IMR-90 (cell line): ENCODE results near the gene KRTAP12-1. TPM values are rescaled to one million over a fixed set of nuclear protein-coding genes. Genes with fewer than 3 reads are reported as not detected.

Source experiments
- ATAC-seq: fragments of 200-7000 bp; cut with Tn5 transposase; 2 replicates; pipeline ENCODE4 v1.9.1; 2020; ENCODE audit warnings: low read depth, mild to moderate bottlenecking, moderate library complexity
- BruUV-seq: library from RNA; stranded (reverse); fragments of 400-500 nt; replicated peaks from 2 replicates; lab custom pipeline; 2021; lab: Mats Ljungman, UMichigan
- CTCF ChIA-PET: fragments of 300-600 bp; formaldehyde crosslinking; extraction: SDS; loops from one replicate; lab custom pipeline; 2021; ENCODE audit warnings: antibody characterized with exemption; lab: Yijun Ruan, JAX
- POLR2A ChIA-PET: fragments of 300-600 bp; sonication (Branson Sonifier 250); formaldehyde crosslinking; loops from one replicate; lab custom pipeline; 2022; ENCODE audit warnings: antibody characterized with exemption; ENCODE audit not compliant: unreplicated experiment; lab: Charles Lee
- DNase-seq: peaks from one replicate; pipeline ENCODE4 v3.0.0; 2013
- H2AFZ ChIP-seq: replicated peaks from 2 replicates; pipeline ENCODE3; 2013; ENCODE audit warnings: low read length, mild to moderate bottlenecking; ENCODE audit not compliant: poor library complexity
- H2AK5ac ChIP-seq: 2 replicates; pipeline ENCODE4 v1.6.1; 2013; ENCODE audit warnings: low read depth, low read length, inconsistent platforms
- H2AK9ac ChIP-seq: replicated peaks from 2 replicates; pipeline ENCODE3; 2013; ENCODE audit warnings: mild to moderate bottlenecking, low read depth, low read length, moderate library complexity; ENCODE audit not compliant: poor library complexity
- H2BK120ac ChIP-seq: 2 replicates; pipeline ENCODE4 v1.6.1; 2013; ENCODE audit warnings: low read depth, low read length, inconsistent platforms
- H2BK15ac ChIP-seq: 3 replicates; pipeline ENCODE4 v1.6.1; 2013; ENCODE audit warnings: low read depth, low read length, inconsistent platforms
- H2BK20ac ChIP-seq: 2 replicates; pipeline ENCODE4 v1.6.1; 2013; ENCODE audit warnings: low read depth, mild to moderate bottlenecking, inconsistent platforms, low read length, moderate library complexity
- H2BK5ac ChIP-seq: 2 replicates; pipeline ENCODE4 v1.6.1; 2013; ENCODE audit warnings: mild to moderate bottlenecking, low read depth, low read length, inconsistent platforms; ENCODE audit not compliant: poor library complexity, severe bottlenecking
- H3K14ac ChIP-seq: replicated peaks from 2 replicates; pipeline ENCODE4 v1.6.1; 2013; ENCODE audit warnings: low read depth, low read length, inconsistent platforms
- H3K18ac ChIP-seq: 2 replicates; pipeline ENCODE4 v1.6.1; 2013; ENCODE audit warnings: low read depth, low read length, control low read depth
- H3K23ac ChIP-seq: 2 replicates; pipeline ENCODE4 v1.6.1; 2013; ENCODE audit warnings: low read depth, low read length, inconsistent platforms
- H3K27ac ChIP-seq: 2 replicates; pipeline ENCODE4 v1.5.1; 2013; ENCODE audit warnings: mild to moderate bottlenecking, control low read depth, low read length; ENCODE audit not compliant: insufficient read depth
- H3K27me3 ChIP-seq: 2 replicates; pipeline ENCODE4 v1.6.1; 2013; ENCODE audit warnings: low read length; ENCODE audit not compliant: control insufficient read depth, insufficient read depth
- H3K36me3 ChIP-seq: 2 replicates; pipeline ENCODE4 v1.6.1; 2013; ENCODE audit warnings: low read length, mixed read lengths; ENCODE audit not compliant: control insufficient read depth, insufficient read depth
- H3K4ac ChIP-seq: 2 replicates; pipeline ENCODE4 v1.6.1; 2013; ENCODE audit warnings: low read depth, low read length, inconsistent platforms
- H3K4me1 ChIP-seq: 2 replicates; pipeline ENCODE4 v1.6.1; 2013; ENCODE audit warnings: low read length, mixed read lengths; ENCODE audit not compliant: control insufficient read depth, insufficient read depth
- H3K4me2 ChIP-seq: 2 replicates; pipeline ENCODE4 v1.6.1; 2013; ENCODE audit warnings: low read depth, mild to moderate bottlenecking, control low read depth, low read length, moderate library complexity
- H3K4me3 ChIP-seq: 2 replicates; pipeline ENCODE4 v1.5.1; 2013; ENCODE audit warnings: low read depth, mild to moderate bottlenecking, control low read depth, low read length, moderate library complexity; ENCODE audit not compliant: insufficient read depth
- H3K56ac ChIP-seq: 2 replicates; pipeline ENCODE4 v1.6.1; 2013; ENCODE audit warnings: low read length, inconsistent platforms; ENCODE audit not compliant: insufficient read depth; ENCODE audit errors: extremely low read depth
- H3K79me1 ChIP-seq, 2 experiments: 2 replicates each; pipeline ENCODE4 v1.6.1; 2013; ENCODE audit warnings: low read length in 2 of 2, inconsistent platforms in 1 of 2, low read depth in 1 of 2
- H3K9ac ChIP-seq: 2 replicates; pipeline ENCODE4 v1.6.1; 2013; ENCODE audit warnings: low read depth, low read length, control low read depth
- H3K9me1 ChIP-seq: 2 replicates; pipeline ENCODE4 v1.6.1; 2013; ENCODE audit warnings: low read length, inconsistent platforms; ENCODE audit not compliant: insufficient read depth
- H3K9me3 ChIP-seq: 2 replicates; pipeline ENCODE4 v1.6.1; 2013; ENCODE audit warnings: low read length; ENCODE audit not compliant: control insufficient read depth, insufficient read depth
- H4K20me1 ChIP-seq: 2 replicates; pipeline ENCODE4 v1.6.1; 2013; ENCODE audit warnings: low read length, inconsistent platforms; ENCODE audit not compliant: insufficient read depth
- H4K5ac ChIP-seq: 2 replicates; pipeline ENCODE4 v1.6.1; 2013; ENCODE audit warnings: mild to moderate bottlenecking, low read depth, low read length, control low read depth
- H4K8ac ChIP-seq, 2 experiments: 2 replicates each; pipeline ENCODE4 v1.6.1; 2013; ENCODE audit warnings: low read depth in 2 of 2, low read length in 2 of 2, control low read depth in 1 of 2, inconsistent platforms in 1 of 2
- H4K91ac ChIP-seq: 2 replicates; pipeline ENCODE4 v1.6.1; 2013; ENCODE audit warnings: low read depth, low read length, inconsistent platforms; ENCODE audit not compliant: insufficient read depth
- MAFK ChIP-seq: IDR thresholded peaks from 2 replicates; pipeline ENCODE4 v1.6.1; 2012; ENCODE audit warnings: low read depth, low read length, improper control_type of control experiment
- POLR2A ChIP-seq: IDR thresholded peaks from 2 replicates; pipeline ENCODE4 v1.6.1; 2012; ENCODE audit warnings: mild to moderate bottlenecking, low read depth, low read length
- WGBS, 2 experiments: methylation state at CpG; one replicate each; pipeline versions ENCODE4 v1.1.5 to v1.1.7; 2013; ENCODE audit warnings: missing lambda C conversion rate in 2 of 2; ENCODE audit not compliant: insufficient read length in 1 of 2; ENCODE audit errors: extremely low coverage in 2 of 2; 5-methylcytosine and 5-hydroxymethylcytosine counted together
- dilution Hi-C: fragments of 300-500 bp; cut with HindIII; formaldehyde crosslinking; loops from one replicate; pipeline ENCODE4 v1.14.3; 2018; ENCODE audit warnings: low sequenced_read_pairs; ENCODE audit not compliant: unreplicated experiment
- in situ Hi-C: fragments of 300-500 bp; cut with MboI; formaldehyde crosslinking; loops from 3 replicates; pipeline ENCODE4 v1.14.3; 2019; ENCODE audit warnings: low sequenced_read_pairs, inconsistent platforms, mixed read lengths
- intact Hi-C: fragments of 100-400 bp; cut with micrococcal nuclease; formaldehyde crosslinking; loops from 2 replicates; pipeline ENCODE4 v1.10.0; 2022
- polyA plus RNA-seq, 3 experiments: library from polyadenylated mRNA; depleted of rRNA; stranded (reverse); fragments of >200 nt; gene quantifications; 2 replicates each; pipeline ENCODE4 v1.2.3, GENCODE V29; 2012; ENCODE audit warnings: low replicate concordance in 1 of 3
- total RNA-seq: library from RNA; depleted of rRNA; stranded (reverse); fragments of >200 nt; gene quantifications from 2 replicates; pipeline ENCODE4 v1.2.3, GENCODE V29; 2012
- TF ChIP-seq, protein P1 (sequence below): fragments of 150-350 bp; IDR thresholded peaks from 2 replicates; pipeline ENCODE4 v1.6.1; 2017; ENCODE audit warnings: mild to moderate bottlenecking, antibody characterized with exemption, low read length, low read depth

Gene KRTAP12-1
- total and polyA plus RNA-seq, 2 of the 4 experiments (the other 2 are of a cell fraction) = not detected

DNA sequence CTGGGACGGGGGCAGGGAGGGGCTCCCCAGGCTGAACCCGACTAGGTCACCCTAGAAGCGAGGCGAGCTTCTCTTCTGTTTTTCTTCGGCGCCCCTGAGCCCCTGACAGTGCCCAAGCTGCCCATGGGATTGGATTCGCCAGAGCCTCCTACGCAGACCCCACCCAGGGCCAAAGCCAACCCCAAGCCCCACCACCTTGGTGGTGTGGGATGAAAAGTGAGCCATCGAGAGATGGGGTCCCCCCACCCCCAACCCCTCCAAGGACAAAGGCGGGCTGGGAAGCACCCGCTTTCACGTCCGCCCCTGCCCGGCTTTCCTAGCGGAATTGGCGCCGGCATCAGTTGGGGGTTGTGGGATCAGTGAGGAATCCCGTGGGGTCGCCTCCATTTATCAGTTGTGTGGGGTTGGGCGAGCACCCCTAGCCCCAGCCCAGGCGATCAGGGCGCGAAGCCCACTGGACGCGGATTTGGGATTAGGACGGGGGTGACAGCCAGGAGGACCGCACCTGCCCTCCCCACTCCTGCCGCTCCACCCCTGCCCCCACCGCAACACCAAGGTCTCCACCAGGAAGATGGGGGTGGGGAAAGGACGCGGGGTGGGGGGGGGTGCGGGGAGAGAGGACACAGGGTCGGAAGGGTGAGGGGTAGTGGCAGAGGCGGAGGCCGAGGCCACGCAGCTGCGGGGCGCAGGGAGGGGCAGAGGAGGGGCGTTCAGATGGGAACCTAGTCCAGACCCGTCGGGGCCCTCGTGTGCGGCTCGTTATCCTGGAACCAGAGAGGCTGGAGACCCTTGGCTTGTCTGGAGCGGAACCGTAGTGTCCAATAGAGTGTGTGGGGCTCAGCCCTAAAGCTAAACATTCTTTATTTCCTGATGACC, 25.0 kb upstream of the KRTAP12-1 start:
- Histone ChIP-seq H3K18ac (no peak overlapping the region), H4K8ac (no peak overlapping the region), H3K4me1 (peaks cover 1% of the 10 kb centered on the region; the same call in 1 of the 2 replicates), H4K91ac (no peak overlapping the region), H2BK20ac (no peak overlapping the region), H3K4me2 (no peak overlapping the region), H2AK5ac (no peak overlapping the region), H2BK120ac (no peak overlapping the region), H3K14ac (no peak overlapping the region), H4K5ac (no peak overlapping the region), H2BK5ac (no peak overlapping the region), H3K56ac (no peak overlapping the region), H3K27ac (no peak overlapping the region), H2AK9ac (no peak overlapping the region), H3K36me3 (no peaks in the 10 kb centered on the region), H3K4ac (no peak overlapping the region), H3K9me1 (no peaks in the 10 kb centered on the region), H3K9ac (no peak overlapping the region), H3K4me3 (no peak overlapping the region), H2BK15ac (no peak overlapping the region), H2AFZ (no peak overlapping the region), H3K79me1 (no peaks in the 10 kb centered on the region), H3K27me3 (peaks cover 74% of the 10 kb centered on the region), H3K23ac (no peak overlapping the region), H4K20me1 (no peaks in the 10 kb centered on the region), H3K9me3 (peaks cover 6% of the 10 kb centered on the region; the same call in 1 of the 2 replicates)
- ChIA-PET POLR2A (no interaction called here), CTCF (no interaction called here)
- intact Hi-C loops (no loop called here), in situ Hi-C loops (no loop called here), dilution Hi-C loops (no loop called here)
- no peak for TF ChIP-seq MAFK
- no peak for TF ChIP-seq POLR2A
- TF ChIP-seq, protein P1, sequence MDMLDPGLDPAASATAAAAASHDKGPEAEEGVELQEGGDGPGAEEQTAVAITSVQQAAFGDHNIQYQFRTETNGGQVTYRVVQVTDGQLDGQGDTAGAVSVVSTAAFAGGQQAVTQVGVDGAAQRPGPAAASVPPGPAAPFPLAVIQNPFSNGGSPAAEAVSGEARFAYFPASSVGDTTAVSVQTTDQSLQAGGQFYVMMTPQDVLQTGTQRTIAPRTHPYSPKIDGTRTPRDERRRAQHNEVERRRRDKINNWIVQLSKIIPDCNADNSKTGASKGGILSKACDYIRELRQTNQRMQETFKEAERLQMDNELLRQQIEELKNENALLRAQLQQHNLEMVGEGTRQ = no peak
- DNase-seq = no peak
- WGBS, 2 experiments = 0% methylated on average over 3 of the region's 46 CpGs; no CpG with 5 or more reads in 1 of the 2 experiments
- ATAC-seq = no peak
- BruUV-seq = no TSS peak
